ENCODE measurements around the gene CSK.

- TF ChIP-seq POLR2A (IDR thresholded peaks at IDR 0.05) (no peak), CTCF (IDR thresholded peaks at IDR 0.05) (no peak)
Observed at GRCh38 chr15:74791667-74792066, 9.8 kb downstream of the CSK start.
